Measurements from ENCODE around the gene MACROD2. TPM values are rescaled to one million over a fixed set of nuclear protein-coding genes. Genes with fewer than 3 reads are reported as not detected.

Gene MACROD2
- total and polyA plus RNA-seq, 4 donors: 13.0 to 67.1 (median 20.7) TPM

DNA sequence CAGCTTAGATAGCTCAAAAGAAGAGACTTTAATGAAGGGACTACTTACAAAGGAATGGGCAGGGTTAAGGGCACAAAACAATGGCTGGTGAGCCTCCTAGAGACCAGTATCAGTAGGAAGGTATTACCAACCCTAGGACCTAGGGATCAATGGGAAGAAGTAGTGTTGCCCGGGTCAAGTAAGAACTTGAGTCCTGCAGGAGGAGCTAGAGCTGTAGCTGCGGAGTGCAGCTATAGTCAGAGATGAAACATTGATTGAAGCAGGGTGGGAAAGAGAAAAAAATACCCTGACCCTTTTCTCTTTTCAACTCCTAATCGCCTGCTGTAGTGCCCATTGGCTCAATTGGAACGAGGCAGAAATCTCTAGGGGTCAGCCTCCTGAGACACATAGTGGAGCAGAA lies 198.1 kb downstream of the MACROD2 start:
- no peaks in the 10 kb centered on the region for H3K27me3 ChIP-seq (ENCODE audit: control insufficient read depth in 3 of 3, insufficient read depth in 3 of 3, low read length in 2 of 3)
- ATAC-seq (ENCODE audit: insufficient read depth, low FRiP score) (no peak), DNase-seq (no peak)
- TF ChIP-seq, protein P1, sequence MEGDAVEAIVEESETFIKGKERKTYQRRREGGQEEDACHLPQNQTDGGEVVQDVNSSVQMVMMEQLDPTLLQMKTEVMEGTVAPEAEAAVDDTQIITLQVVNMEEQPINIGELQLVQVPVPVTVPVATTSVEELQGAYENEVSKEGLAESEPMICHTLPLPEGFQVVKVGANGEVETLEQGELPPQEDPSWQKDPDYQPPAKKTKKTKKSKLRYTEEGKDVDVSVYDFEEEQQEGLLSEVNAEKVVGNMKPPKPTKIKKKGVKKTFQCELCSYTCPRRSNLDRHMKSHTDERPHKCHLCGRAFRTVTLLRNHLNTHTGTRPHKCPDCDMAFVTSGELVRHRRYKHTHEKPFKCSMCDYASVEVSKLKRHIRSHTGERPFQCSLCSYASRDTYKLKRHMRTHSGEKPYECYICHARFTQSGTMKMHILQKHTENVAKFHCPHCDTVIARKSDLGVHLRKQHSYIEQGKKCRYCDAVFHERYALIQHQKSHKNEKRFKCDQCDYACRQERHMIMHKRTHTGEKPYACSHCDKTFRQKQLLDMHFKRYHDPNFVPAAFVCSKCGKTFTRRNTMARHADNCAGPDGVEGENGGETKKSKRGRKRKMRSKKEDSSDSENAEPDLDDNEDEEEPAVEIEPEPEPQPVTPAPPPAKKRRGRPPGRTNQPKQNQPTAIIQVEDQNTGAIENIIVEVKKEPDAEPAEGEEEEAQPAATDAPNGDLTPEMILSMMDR (IDR thresholded peaks at IDR 0.05; ENCODE audit: control extremely low read depth, extremely low read depth): no peak
- H3K36me3 ChIP-seq (ENCODE audit: control insufficient read depth in 4 of 4, insufficient read depth in 4 of 4, low read length in 4 of 4): no peaks in the 10 kb centered on the region
- no peak overlapping the region for H3K9ac ChIP-seq (ENCODE audit: insufficient read depth in 1 of 2, low read length in 2 of 2)
- H3K9me3 ChIP-seq (ENCODE audit: control insufficient read depth in 4 of 4, insufficient read depth in 3 of 4, low read length in 3 of 4): no peaks in the 10 kb centered on the region
- WGBS, 2 donors: 91% methylated on average over 4 of the region's 4 CpGs
- H3K4me3 ChIP-seq: no peak overlapping the region
- peaks cover 0 to 5% (median 0%) of the 10 kb centered on the region in 5 donors for H3K4me1 ChIP-seq (ENCODE audit: control insufficient read depth in 5 of 5, insufficient read depth in 5 of 5, low read length in 5 of 5)
- no peak overlapping the region for H3K27ac ChIP-seq (ENCODE audit: low read depth in 1 of 2, low read length in 1 of 2)

DNA sequence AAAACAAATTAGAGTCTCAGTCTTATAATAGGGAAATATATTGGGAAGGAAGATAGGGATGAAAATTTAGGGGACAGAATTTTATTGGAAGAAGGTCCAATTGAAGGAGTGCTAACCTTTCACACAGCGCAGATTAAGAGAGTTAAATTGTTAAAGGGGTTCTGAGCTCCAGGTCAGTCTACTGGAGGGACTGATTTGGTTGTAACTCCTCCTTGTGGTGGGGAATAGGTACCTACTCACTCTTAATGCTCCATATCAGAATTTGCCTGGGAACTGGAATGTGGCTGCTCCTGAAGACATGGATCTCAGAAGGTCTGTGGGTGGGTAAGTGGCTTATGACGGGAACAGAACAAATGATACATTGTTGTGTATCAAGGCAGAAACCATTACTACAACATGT lies 198.6 kb downstream of the MACROD2 start:
- no peak overlapping the region for H3K9ac ChIP-seq (ENCODE audit: insufficient read depth in 1 of 2, low read length in 2 of 2)
- H3K36me3 ChIP-seq (ENCODE audit: control insufficient read depth in 4 of 4, insufficient read depth in 4 of 4, low read length in 4 of 4): no peaks in the 10 kb centered on the region
- TF ChIP-seq, protein P1 (IDR thresholded peaks at IDR 0.05; ENCODE audit: control extremely low read depth, extremely low read depth): no peak
- DNase-seq (no peak), ATAC-seq (ENCODE audit: insufficient read depth, low FRiP score) (no peak)
- no peaks in the 10 kb centered on the region for H3K9me3 ChIP-seq (ENCODE audit: control insufficient read depth in 4 of 4, insufficient read depth in 3 of 4, low read length in 3 of 4)
- no peaks in the 10 kb centered on the region for H3K27me3 ChIP-seq (ENCODE audit: control insufficient read depth in 3 of 3, insufficient read depth in 3 of 3, low read length in 2 of 3)
- no peak overlapping the region for H3K4me3 ChIP-seq
- no peak overlapping the region for H3K27ac ChIP-seq (ENCODE audit: low read depth in 1 of 2, low read length in 1 of 2)
- 86 to 88% methylated on average over 2 of the region's 2 CpGs for WGBS, 2 donors
- H3K4me1 ChIP-seq (ENCODE audit: control insufficient read depth in 5 of 5, insufficient read depth in 5 of 5, low read length in 5 of 5): peaks cover 0 to 5% (median 0%) of the 10 kb centered on the region in 5 donors

DNA sequence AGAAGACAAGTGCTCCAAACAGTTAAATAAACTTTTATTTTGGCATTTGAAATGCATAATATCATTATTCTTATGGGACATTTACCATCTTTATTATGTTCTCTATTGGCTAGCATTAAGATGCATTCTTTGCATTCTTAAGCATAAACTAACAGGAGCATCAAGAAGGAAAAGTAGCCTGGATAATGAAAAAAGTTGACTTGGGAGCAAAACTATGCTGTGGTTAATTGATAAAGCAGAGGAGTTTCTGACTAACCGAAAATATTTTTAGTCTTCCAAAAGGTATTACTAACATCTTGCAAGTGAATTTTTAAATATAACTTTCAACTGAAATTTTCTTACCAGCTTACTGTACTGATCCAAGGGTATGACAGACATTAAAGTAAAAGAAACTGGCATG lies 201.8 kb downstream of the MACROD2 start:
- Histone ChIP-seq H3K27ac (ENCODE audit: low read depth in 1 of 2, low read length in 1 of 2) (no peak overlapping the region), H3K4me3 (no peak overlapping the region), H3K36me3 (ENCODE audit: control insufficient read depth in 4 of 4, insufficient read depth in 4 of 4, low read length in 4 of 4) (no peaks in the 10 kb centered on the region), H3K27me3 (ENCODE audit: control insufficient read depth in 3 of 3, insufficient read depth in 3 of 3, low read length in 2 of 3) (no peaks in the 10 kb centered on the region), H3K9me3 (ENCODE audit: control insufficient read depth in 4 of 4, insufficient read depth in 3 of 4, low read length in 3 of 4) (no peaks in the 10 kb centered on the region), H3K9ac (ENCODE audit: insufficient read depth in 1 of 2, low read length in 2 of 2) (no peak overlapping the region), H3K4me1 (ENCODE audit: control insufficient read depth in 5 of 5, insufficient read depth in 5 of 5, low read length in 5 of 5) (peaks cover 0 to 5% (median 0%) of the 10 kb centered on the region in 5 donors)
- DNase-seq (no peak), ATAC-seq (ENCODE audit: insufficient read depth, low FRiP score) (no peak)
- TF ChIP-seq, protein P1 (IDR thresholded peaks at IDR 0.05; ENCODE audit: control extremely low read depth, extremely low read depth): no peak
- WGBS, 2 donors: 81 to 85% methylated on average over 1 of the region's 1 CpG

DNA sequence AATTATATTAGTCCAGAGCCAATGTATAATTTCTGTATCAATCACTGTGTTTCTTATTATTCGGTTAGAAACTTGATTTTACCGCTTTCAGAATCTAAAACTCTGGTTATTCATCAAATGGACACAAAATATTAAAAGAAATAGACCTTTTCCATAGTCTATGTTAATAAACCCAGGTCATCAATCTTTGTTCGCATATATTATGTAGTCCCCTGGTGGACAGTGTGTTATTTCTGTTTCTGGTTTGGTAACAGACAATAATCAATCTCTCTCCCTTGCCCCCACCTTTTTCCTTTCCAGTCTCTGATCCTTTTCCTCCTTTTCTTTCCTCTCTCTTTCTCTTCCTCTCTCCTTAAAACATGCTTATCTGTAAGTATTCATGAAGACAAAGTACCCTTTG lies 203.1 kb downstream of the MACROD2 start:
- no peak for DNase-seq
- TF ChIP-seq, protein P1 (IDR thresholded peaks at IDR 0.05; ENCODE audit: control extremely low read depth, extremely low read depth): no peak
- Histone ChIP-seq H3K4me3 (no peak overlapping the region), H3K9me3 (ENCODE audit: control insufficient read depth in 4 of 4, insufficient read depth in 3 of 4, low read length in 3 of 4) (no peaks in the 10 kb centered on the region), H3K4me1 (ENCODE audit: control insufficient read depth in 5 of 5, insufficient read depth in 5 of 5, low read length in 5 of 5) (peaks cover 0 to 5% (median 0%) of the 10 kb centered on the region in 5 donors), H3K9ac (ENCODE audit: insufficient read depth in 1 of 2, low read length in 2 of 2) (no peak overlapping the region), H3K27ac (ENCODE audit: low read depth in 1 of 2, low read length in 1 of 2) (no peak overlapping the region), H3K27me3 (ENCODE audit: control insufficient read depth in 3 of 3, insufficient read depth in 3 of 3, low read length in 2 of 3) (no peaks in the 10 kb centered on the region), H3K36me3 (ENCODE audit: control insufficient read depth in 4 of 4, insufficient read depth in 4 of 4, low read length in 4 of 4) (no peaks in the 10 kb centered on the region)
- ATAC-seq (ENCODE audit: insufficient read depth, low FRiP score): no peak
- WGBS, 2 donors: 90 to 93% methylated on average over 3 of the region's 3 CpGs

All from lung (tissue), 12 donors.